GM21447 (cell line): ENCODE measurements around the gene TMEM161A.

ENCODE experiments used
- ATAC-seq: cut with Tn5 transposase; IDR thresholded peaks from one replicate; pipeline ENCODE4 v1.9.1; 2021; ENCODE audit not compliant: unreplicated experiment

TMEM161A gene

GRCh38 chr19:19098084-19098702, 40.1 kb downstream of the TMEM161A start:
- no peak for ATAC-seq

- ATAC-seq: no peak
Measured at GRCh38 chr19:19096641-19097627, 41.3 kb downstream of the TMEM161A start.

- no peak for ATAC-seq
Measured at GRCh38 chr19:19095691-19096090, 42.6 kb downstream of the TMEM161A start.

- ATAC-seq: no peak
Measured at GRCh38 chr19:19094513-19094912, 43.8 kb downstream of the TMEM161A start.

GRCh38 chr19:19087676-19088075, 50.6 kb downstream of the TMEM161A start:
- no peak for ATAC-seq

- ATAC-seq: no peak
Measured at GRCh38 chr19:19083413-19084178, 54.7 kb downstream of the TMEM161A start.

- ATAC-seq: no peak
Measured at GRCh38 chr19:19081642-19082151, 56.6 kb downstream of the TMEM161A start.

- no peak for ATAC-seq
Measured at GRCh38 chr19:19079571-19079970, 58.7 kb downstream of the TMEM161A start.

- ATAC-seq: no peak
Measured at GRCh38 chr19:19078801-19079200, 59.5 kb downstream of the TMEM161A start.

GRCh38 chr19:19077103-19077502, 61.2 kb downstream of the TMEM161A start:
- ATAC-seq: no peak

- no peak for ATAC-seq
Measured at GRCh38 chr19:19076476-19076875, 61.8 kb downstream of the TMEM161A start.

GRCh38 chr19:19075126-19075525, 63.2 kb downstream of the TMEM161A start:
- ATAC-seq: no peak

GRCh38 chr19:19074196-19074882, 63.9 kb downstream of the TMEM161A start:
- ATAC-seq: no peak

GRCh38 chr19:19071897-19072296, 66.4 kb downstream of the TMEM161A start:
- no peak for ATAC-seq
